SK-N-SH (cell line): ENCODE results near the gene DIP2A. TPM values are rescaled to one million over a fixed set of nuclear protein-coding genes. Genes with fewer than 3 reads are reported as not detected.

ENCODE experiments used
- CTCF ChIA-PET: fragments of 300-600, 350-600 bp; formaldehyde crosslinking; extraction: SDS; loops from one replicate; lab custom pipeline; 2021; lab: Yijun Ruan, JAX
- POLR2A ChIA-PET: fragments of 350-600 bp; sonication (Branson Sonifier 250); formaldehyde crosslinking; extraction: SDS; loops from one replicate; lab custom pipeline; 2020; ENCODE audit warnings: antibody characterized with exemption, inconsistent platforms; lab: Yijun Ruan, JAX
- DNase-seq: peaks from one replicate; pipeline ENCODE4 v3.0.0; 2012
- H2AFZ ChIP-seq: fragments of 200-600 bp; sonication (generic); 2 replicates; pipeline ENCODE4 v1.8.1; 2016; ENCODE audit warnings: antibody characterized with exemption, mild to moderate bottlenecking, low read depth
- H3F3A ChIP-seq: fragments of 200-600 bp; sonication (generic); replicated peaks from 2 replicates; pipeline ENCODE3; 2016; ENCODE audit warnings: antibody characterized with exemption, mild to moderate bottlenecking; ENCODE audit not compliant: insufficient read depth
- H3K27ac ChIP-seq, 2 experiments: fragments of 200-500 bp in 1 of 2; fragments of 200-600 bp in 1 of 2; sonication (Bioruptor generic) in 1 of 2; sonication (generic), shearing (Covaris generic) in 1 of 2; 2 replicates each; pipeline versions ENCODE4 v1.5.1 to v1.6.1; 2014 to 2016; ENCODE audit warnings: low read depth in 2 of 2, inconsistent platforms in 1 of 2, low read length in 1 of 2, mild to moderate bottlenecking in 1 of 2, mixed read lengths in 1 of 2
- H3K27me3 ChIP-seq: fragments of 200-600 bp; sonication (generic), shearing (Covaris generic); 2 replicates; pipeline ENCODE4 v1.6.1; 2016; ENCODE audit warnings: mixed run types; ENCODE audit not compliant: insufficient read depth
- H3K36me3 ChIP-seq, 2 experiments: fragments of 200-500 bp in 1 of 2; fragments of 200-600 bp in 1 of 2; sonication (Bioruptor generic) in 1 of 2; sonication (generic) in 1 of 2; replicated peaks in 1 of 2; 2 replicates each; pipeline versions ENCODE3 to v1.5.1; 2014 to 2016; ENCODE audit warnings: low read length in 1 of 2, mild to moderate bottlenecking in 1 of 2; ENCODE audit not compliant: insufficient read depth in 2 of 2, control insufficient read depth in 1 of 2
- H3K4me1 ChIP-seq, 2 experiments: fragments of 200-500 bp in 1 of 2; fragments of 200-600 bp in 1 of 2; sonication (Bioruptor generic) in 1 of 2; sonication (generic), shearing (Covaris generic) in 1 of 2; 2 replicates each; pipeline versions ENCODE4 v1.5.1 to v1.6.1; 2014 to 2016; ENCODE audit warnings: low read depth in 1 of 2, low read length in 1 of 2, mixed run types in 1 of 2; ENCODE audit not compliant: insufficient read depth in 2 of 2, control insufficient read depth in 1 of 2
- H3K4me2 ChIP-seq: fragments of 200-600 bp; sonication (generic), shearing (Covaris generic); 2 replicates; pipeline ENCODE4 v1.6.1; 2017; ENCODE audit warnings: mixed run types
- H3K4me3 ChIP-seq, 2 experiments: fragments of 200-500 bp in 1 of 2; fragments of 200-600 bp in 1 of 2; sonication (Bioruptor generic) in 1 of 2; sonication (generic), shearing (Covaris generic) in 1 of 2; 2 replicates each; pipeline versions ENCODE4 v1.5.1 to v1.8.1; 2014 to 2016; ENCODE audit warnings: low read depth in 2 of 2, inconsistent platforms in 1 of 2, low read length in 1 of 2, mild to moderate bottlenecking in 1 of 2, mixed read lengths in 1 of 2, moderate library complexity in 1 of 2
- H3K79me2 ChIP-seq: fragments of 200-600 bp; sonication (generic); 2 replicates; pipeline ENCODE4 v1.8.1; 2017; ENCODE audit warnings: mild to moderate bottlenecking; ENCODE audit not compliant: insufficient read depth
- H3K9ac ChIP-seq: fragments of 200-600 bp; sonication (generic); 2 replicates; pipeline ENCODE4 v1.6.1; 2017; ENCODE audit warnings: mixed run types
- H3K9me2 ChIP-seq: fragments of 200-600 bp; sonication (generic); 2 replicates; pipeline ENCODE4 v1.6.1; 2017; ENCODE audit warnings: mixed run types
- H3K9me3 ChIP-seq: fragments of 200-600 bp; sonication (generic); 2 replicates; pipeline ENCODE4 v1.6.1; 2017; ENCODE audit warnings: mixed run types, mild to moderate bottlenecking, moderate library complexity
- H4K20me1 ChIP-seq: fragments of 200-600 bp; sonication (generic); 2 replicates; pipeline ENCODE4 v1.6.1; 2017; ENCODE audit warnings: mild to moderate bottlenecking, mixed run types; ENCODE audit not compliant: insufficient read depth
- ELF1 ChIP-seq: IDR thresholded peaks from 2 replicates; pipeline ENCODE4 v1.4.0; 2012
- GABPA ChIP-seq: IDR thresholded peaks from 2 replicates; pipeline ENCODE4 v1.4.0; 2012; ENCODE audit warnings: low read depth, mild to moderate bottlenecking
- GATA2 ChIP-seq: sonication (generic); formaldehyde crosslinking; IDR thresholded peaks from 2 replicates; pipeline ENCODE4 v1.5.0; 2020; ENCODE audit warnings: mild to moderate bottlenecking, missing genetic modification reagents
- NFIC ChIP-seq: IDR thresholded peaks from 2 replicates; pipeline ENCODE4 v1.4.0; 2012; ENCODE audit warnings: borderline replicate concordance
- NRF1 ChIP-seq: IDR thresholded peaks from 2 replicates; pipeline ENCODE4 v1.6.1; 2012; ENCODE audit warnings: low read depth, mild to moderate bottlenecking, low read length
- RAD21 ChIP-seq: IDR thresholded peaks from 2 replicates; pipeline ENCODE4 v1.6.1; 2012; ENCODE audit warnings: mild to moderate bottlenecking, low read length
- RCOR1 ChIP-seq: fragments of 150-350 bp; IDR thresholded peaks from 2 replicates; pipeline ENCODE4 v1.6.1; 2017; ENCODE audit warnings: antibody characterized with exemption, low read length
- RFX5 ChIP-seq: IDR thresholded peaks from 2 replicates; pipeline ENCODE4 v1.6.1; 2012; ENCODE audit warnings: mild to moderate bottlenecking, improper control_type of control experiment, low read length
- SMC3 ChIP-seq: IDR thresholded peaks from 2 replicates; pipeline ENCODE4 v1.6.1; 2012; ENCODE audit warnings: low read depth, low read length, improper control_type of control experiment
- TAF1 ChIP-seq: IDR thresholded peaks from 2 replicates; pipeline ENCODE4 v1.6.1; 2012; ENCODE audit warnings: low read depth, mild to moderate bottlenecking, low read length, moderate library complexity, borderline replicate concordance
- TCF12 ChIP-seq: IDR thresholded peaks from 2 replicates; pipeline ENCODE4 v1.4.0; 2012
- YY1 ChIP-seq: IDR thresholded peaks from 2 replicates; pipeline ENCODE4 v1.4.0; 2012; ENCODE audit warnings: low read depth, mild to moderate bottlenecking
- WGBS: methylation state at CpG from one replicate; pipeline ENCODE4 v1.1.6; 2017; ENCODE audit warnings: low lambda C conversion rate; 5-methylcytosine and 5-hydroxymethylcytosine counted together
- polyA plus RNA-seq, 3 experiments: library from polyadenylated mRNA; depleted of rRNA; stranded (reverse); fragments of >200 nt; gene quantifications; 2 replicates each; pipeline ENCODE4 v1.2.3, GENCODE V29; 2012
- TF ChIP-seq, protein P1 (sequence below): fragments of 150-350 bp; IDR thresholded peaks from 2 replicates; pipeline ENCODE4 v1.6.1; 2017; ENCODE audit warnings: antibody characterized with exemption, low read length, low read depth, borderline replicate concordance
- TF ChIP-seq, protein P2 (sequence below): fragments of 150-350 bp; IDR thresholded peaks from 2 replicates; pipeline ENCODE4 v1.6.1; 2016; ENCODE audit warnings: mild to moderate bottlenecking, low read depth, low read length
- TF ChIP-seq, protein P3 (sequence below): fragments of 200-600 bp; sonication (generic); IDR thresholded peaks from 2 replicates; pipeline ENCODE4 v1.6.1; 2017; ENCODE audit warnings: antibody characterized with exemption, mild to moderate bottlenecking, moderate library complexity
- TF ChIP-seq, protein P4 (sequence below): IDR thresholded peaks from 2 replicates; pipeline ENCODE4 v1.6.1; 2012; ENCODE audit warnings: mild to moderate bottlenecking, low read depth, low read length, moderate library complexity
- TF ChIP-seq, protein P5 (sequence below): IDR thresholded peaks from 2 replicates; pipeline ENCODE4 v1.4.0; 2012; ENCODE audit warnings: low read depth, borderline replicate concordance
- TF ChIP-seq, protein P6 (sequence below): IDR thresholded peaks from 2 replicates; pipeline ENCODE4 v1.4.0; 2012; ENCODE audit warnings: low read depth, borderline replicate concordance

DIP2A gene
- polyA plus RNA-seq, 1 of the 3 experiments (the other 2 are of a cell fraction), result 26.9 TPM

DNA sequence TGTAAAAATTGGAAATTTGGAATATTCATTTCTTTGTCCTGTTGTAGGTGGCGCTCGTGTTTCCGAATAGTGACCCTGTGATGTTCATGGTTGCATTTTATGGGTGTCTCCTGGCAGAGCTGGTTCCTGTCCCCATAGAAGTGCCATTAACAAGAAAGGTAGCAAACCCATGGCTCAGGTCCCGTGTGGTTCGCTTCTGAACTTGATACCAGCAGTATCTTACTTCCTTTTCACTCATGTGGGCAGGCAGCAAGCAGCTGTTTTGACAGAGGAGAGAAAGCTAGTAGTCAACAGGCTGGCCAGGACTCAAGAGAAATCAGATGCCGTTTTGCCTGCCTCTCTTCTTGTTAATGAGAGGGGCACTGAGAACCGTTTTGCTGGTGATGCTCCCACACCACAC, 73.4 kb downstream of the DIP2A start:
- Histone ChIP-seq H3K4me3 (no peak overlapping the region), H2AFZ (no peak overlapping the region), H3K36me3 (peaks cover 44 to 51% of the 10 kb centered on the region in 2 experiments), H3K9ac (no peak overlapping the region), H3K4me1 (peaks cover 6 to 24% of the 10 kb centered on the region in 2 experiments; a peak in 2 of 4 replicates), H3K27me3 (no peaks in the 10 kb centered on the region), H3K4me2 (no peak overlapping the region), H3K9me3 (no peaks in the 10 kb centered on the region), H3F3A (no peaks in the 10 kb centered on the region), H3K27ac (no peak overlapping the region), H4K20me1 (0 out of 2 replicates have a peak, but pooled peaks cover 3% of the 10 kb centered on the region), H3K79me2 (peaks cover 8% of the 10 kb centered on the region), H3K9me2 (no peaks in the 10 kb centered on the region)
- CTCF ChIA-PET, result no interaction called here
- POLR2A ChIA-PET, result no interaction called here
- 85% methylated on average over 7 of the region's 7 CpGs for WGBS
- TF ChIP-seq, protein P1, sequence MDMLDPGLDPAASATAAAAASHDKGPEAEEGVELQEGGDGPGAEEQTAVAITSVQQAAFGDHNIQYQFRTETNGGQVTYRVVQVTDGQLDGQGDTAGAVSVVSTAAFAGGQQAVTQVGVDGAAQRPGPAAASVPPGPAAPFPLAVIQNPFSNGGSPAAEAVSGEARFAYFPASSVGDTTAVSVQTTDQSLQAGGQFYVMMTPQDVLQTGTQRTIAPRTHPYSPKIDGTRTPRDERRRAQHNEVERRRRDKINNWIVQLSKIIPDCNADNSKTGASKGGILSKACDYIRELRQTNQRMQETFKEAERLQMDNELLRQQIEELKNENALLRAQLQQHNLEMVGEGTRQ, result no peak
- TF ChIP-seq SMC3 (no peak), YY1 (no peak), GATA2 (CRISPR knock-in tag) (no peak), RCOR1 (no peak), RFX5 (no peak), ELF1 (no peak), NFIC (no peak), RAD21 (no peak), TCF12 (no peak), GABPA (no peak), NRF1 (no peak), TAF1 (no peak)
- TF ChIP-seq, protein P2, sequence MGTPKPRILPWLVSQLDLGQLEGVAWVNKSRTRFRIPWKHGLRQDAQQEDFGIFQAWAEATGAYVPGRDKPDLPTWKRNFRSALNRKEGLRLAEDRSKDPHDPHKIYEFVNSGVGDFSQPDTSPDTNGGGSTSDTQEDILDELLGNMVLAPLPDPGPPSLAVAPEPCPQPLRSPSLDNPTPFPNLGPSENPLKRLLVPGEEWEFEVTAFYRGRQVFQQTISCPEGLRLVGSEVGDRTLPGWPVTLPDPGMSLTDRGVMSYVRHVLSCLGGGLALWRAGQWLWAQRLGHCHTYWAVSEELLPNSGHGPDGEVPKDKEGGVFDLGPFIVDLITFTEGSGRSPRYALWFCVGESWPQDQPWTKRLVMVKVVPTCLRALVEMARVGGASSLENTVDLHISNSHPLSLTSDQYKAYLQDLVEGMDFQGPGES, result no peak
- TF ChIP-seq, protein P3, sequence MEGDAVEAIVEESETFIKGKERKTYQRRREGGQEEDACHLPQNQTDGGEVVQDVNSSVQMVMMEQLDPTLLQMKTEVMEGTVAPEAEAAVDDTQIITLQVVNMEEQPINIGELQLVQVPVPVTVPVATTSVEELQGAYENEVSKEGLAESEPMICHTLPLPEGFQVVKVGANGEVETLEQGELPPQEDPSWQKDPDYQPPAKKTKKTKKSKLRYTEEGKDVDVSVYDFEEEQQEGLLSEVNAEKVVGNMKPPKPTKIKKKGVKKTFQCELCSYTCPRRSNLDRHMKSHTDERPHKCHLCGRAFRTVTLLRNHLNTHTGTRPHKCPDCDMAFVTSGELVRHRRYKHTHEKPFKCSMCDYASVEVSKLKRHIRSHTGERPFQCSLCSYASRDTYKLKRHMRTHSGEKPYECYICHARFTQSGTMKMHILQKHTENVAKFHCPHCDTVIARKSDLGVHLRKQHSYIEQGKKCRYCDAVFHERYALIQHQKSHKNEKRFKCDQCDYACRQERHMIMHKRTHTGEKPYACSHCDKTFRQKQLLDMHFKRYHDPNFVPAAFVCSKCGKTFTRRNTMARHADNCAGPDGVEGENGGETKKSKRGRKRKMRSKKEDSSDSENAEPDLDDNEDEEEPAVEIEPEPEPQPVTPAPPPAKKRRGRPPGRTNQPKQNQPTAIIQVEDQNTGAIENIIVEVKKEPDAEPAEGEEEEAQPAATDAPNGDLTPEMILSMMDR, result no peak
- TF ChIP-seq, protein P4, sequence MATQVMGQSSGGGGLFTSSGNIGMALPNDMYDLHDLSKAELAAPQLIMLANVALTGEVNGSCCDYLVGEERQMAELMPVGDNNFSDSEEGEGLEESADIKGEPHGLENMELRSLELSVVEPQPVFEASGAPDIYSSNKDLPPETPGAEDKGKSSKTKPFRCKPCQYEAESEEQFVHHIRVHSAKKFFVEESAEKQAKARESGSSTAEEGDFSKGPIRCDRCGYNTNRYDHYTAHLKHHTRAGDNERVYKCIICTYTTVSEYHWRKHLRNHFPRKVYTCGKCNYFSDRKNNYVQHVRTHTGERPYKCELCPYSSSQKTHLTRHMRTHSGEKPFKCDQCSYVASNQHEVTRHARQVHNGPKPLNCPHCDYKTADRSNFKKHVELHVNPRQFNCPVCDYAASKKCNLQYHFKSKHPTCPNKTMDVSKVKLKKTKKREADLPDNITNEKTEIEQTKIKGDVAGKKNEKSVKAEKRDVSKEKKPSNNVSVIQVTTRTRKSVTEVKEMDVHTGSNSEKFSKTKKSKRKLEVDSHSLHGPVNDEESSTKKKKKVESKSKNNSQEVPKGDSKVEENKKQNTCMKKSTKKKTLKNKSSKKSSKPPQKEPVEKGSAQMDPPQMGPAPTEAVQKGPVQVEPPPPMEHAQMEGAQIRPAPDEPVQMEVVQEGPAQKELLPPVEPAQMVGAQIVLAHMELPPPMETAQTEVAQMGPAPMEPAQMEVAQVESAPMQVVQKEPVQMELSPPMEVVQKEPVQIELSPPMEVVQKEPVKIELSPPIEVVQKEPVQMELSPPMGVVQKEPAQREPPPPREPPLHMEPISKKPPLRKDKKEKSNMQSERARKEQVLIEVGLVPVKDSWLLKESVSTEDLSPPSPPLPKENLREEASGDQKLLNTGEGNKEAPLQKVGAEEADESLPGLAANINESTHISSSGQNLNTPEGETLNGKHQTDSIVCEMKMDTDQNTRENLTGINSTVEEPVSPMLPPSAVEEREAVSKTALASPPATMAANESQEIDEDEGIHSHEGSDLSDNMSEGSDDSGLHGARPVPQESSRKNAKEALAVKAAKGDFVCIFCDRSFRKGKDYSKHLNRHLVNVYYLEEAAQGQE, result no peak
- TF ChIP-seq, protein P5, sequence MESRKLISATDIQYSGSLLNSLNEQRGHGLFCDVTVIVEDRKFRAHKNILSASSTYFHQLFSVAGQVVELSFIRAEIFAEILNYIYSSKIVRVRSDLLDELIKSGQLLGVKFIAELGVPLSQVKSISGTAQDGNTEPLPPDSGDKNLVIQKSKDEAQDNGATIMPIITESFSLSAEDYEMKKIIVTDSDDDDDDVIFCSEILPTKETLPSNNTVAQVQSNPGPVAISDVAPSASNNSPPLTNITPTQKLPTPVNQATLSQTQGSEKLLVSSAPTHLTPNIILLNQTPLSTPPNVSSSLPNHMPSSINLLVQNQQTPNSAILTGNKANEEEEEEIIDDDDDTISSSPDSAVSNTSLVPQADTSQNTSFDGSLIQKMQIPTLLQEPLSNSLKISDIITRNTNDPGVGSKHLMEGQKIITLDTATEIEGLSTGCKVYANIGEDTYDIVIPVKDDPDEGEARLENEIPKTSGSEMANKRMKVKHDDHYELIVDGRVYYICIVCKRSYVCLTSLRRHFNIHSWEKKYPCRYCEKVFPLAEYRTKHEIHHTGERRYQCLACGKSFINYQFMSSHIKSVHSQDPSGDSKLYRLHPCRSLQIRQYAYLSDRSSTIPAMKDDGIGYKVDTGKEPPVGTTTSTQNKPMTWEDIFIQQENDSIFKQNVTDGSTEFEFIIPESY, result no peak
- TF ChIP-seq, protein P6, sequence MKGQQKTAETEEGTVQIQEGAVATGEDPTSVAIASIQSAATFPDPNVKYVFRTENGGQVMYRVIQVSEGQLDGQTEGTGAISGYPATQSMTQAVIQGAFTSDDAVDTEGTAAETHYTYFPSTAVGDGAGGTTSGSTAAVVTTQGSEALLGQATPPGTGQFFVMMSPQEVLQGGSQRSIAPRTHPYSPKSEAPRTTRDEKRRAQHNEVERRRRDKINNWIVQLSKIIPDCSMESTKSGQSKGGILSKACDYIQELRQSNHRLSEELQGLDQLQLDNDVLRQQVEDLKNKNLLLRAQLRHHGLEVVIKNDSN, result no peak
- no peak for DNase-seq
